A673 (cell line): Measurements from ENCODE around the gene BAIAP2L1. TPM values are rescaled to one million over a fixed set of nuclear protein-coding genes. Genes with fewer than 3 reads are reported as not detected.

ENCODE experiments used
- BruUV-seq: library from RNA; stranded (reverse); fragments of 400-500 nt; replicated peaks from 2 replicates; lab custom pipeline; 2021; lab: Mats Ljungman, UMichigan
- CTCF ChIA-PET: fragments of 300-600 bp; sonication (Branson Sonifier 250); formaldehyde crosslinking; loops from one replicate; lab custom pipeline; 2022; ENCODE audit warnings: antibody characterized with exemption; lab: Charles Lee
- POLR2A ChIA-PET: fragments of 300-600 bp; sonication (Branson Sonifier 250); formaldehyde crosslinking; loops from one replicate; lab custom pipeline; 2022; ENCODE audit warnings: antibody characterized with exemption; ENCODE audit not compliant: low non-redundant PET; lab: Charles Lee
- DNase-seq: peaks from one replicate; pipeline ENCODE4 v3.0.0-alpha.2; 2015; ENCODE audit warnings: low spot score
- H3K27ac ChIP-seq: fragments of 200-600 bp; sonication (generic); 2 replicates; pipeline ENCODE4 v1.5.1; 2016; ENCODE audit warnings: mixed run types, low read depth, mild to moderate bottlenecking, mixed read lengths, antibody characterized with exemption, low read length; ENCODE audit not compliant: poor library complexity, severe bottlenecking
- H3K27me3 ChIP-seq: fragments of 200-600 bp; sonication (generic); replicated peaks from 2 replicates; pipeline ENCODE4 v1.6.1; 2017; ENCODE audit warnings: mixed run types, low read depth, mild to moderate bottlenecking, mixed read lengths, antibody characterized with exemption, low read length; ENCODE audit not compliant: insufficient read depth, poor library complexity
- H3K36me3 ChIP-seq: fragments of 200-600 bp; sonication (generic); 2 replicates; pipeline ENCODE4 v1.6.1; 2016; ENCODE audit warnings: mixed run types, mild to moderate bottlenecking, mixed read lengths, antibody characterized with exemption, low read length; ENCODE audit not compliant: insufficient read depth, poor library complexity, severe bottlenecking
- H3K4me1 ChIP-seq: fragments of 200-600 bp; sonication (generic); 2 replicates; pipeline ENCODE4 v1.6.1; 2017; ENCODE audit warnings: mixed run types, mild to moderate bottlenecking, mixed read lengths, antibody characterized with exemption, low read length; ENCODE audit not compliant: insufficient read depth, poor library complexity, severe bottlenecking
- H3K4me3 ChIP-seq: fragments of 200-600 bp; sonication (generic); 2 replicates; pipeline ENCODE4 v1.5.1; 2016; ENCODE audit warnings: low read depth, mixed run types, mild to moderate bottlenecking, mixed read lengths, low read length; ENCODE audit not compliant: poor library complexity, severe bottlenecking
- H3K9me3 ChIP-seq: fragments of 200-600 bp; sonication (generic); 2 replicates; pipeline ENCODE4 v1.6.1; 2016; ENCODE audit warnings: mixed run types, low read depth, mild to moderate bottlenecking, mixed read lengths, antibody characterized with exemption, low read length; ENCODE audit not compliant: poor library complexity, severe bottlenecking
- CTCF ChIP-seq: fragments of 300-800, 200-600 bp; sonication (generic); conservative IDR thresholded peaks from 2 replicates; pipeline ENCODE4 v1.5.1; 2017; ENCODE audit warnings: low read depth, mild to moderate bottlenecking, antibody characterized with exemption, low read length, moderate library complexity, mixed read lengths
- EZH2 ChIP-seq: fragments of 200-600 bp; sonication (generic); IDR thresholded peaks from 2 replicates; pipeline ENCODE4 v1.6.1; 2017; ENCODE audit warnings: borderline replicate concordance, low read depth, mild to moderate bottlenecking, mixed read lengths, antibody characterized with exemption, low read length; ENCODE audit not compliant: poor library complexity, severe bottlenecking
- intact Hi-C: fragments of 100-400 bp; cut with micrococcal nuclease; formaldehyde crosslinking; loops from one replicate; pipeline ENCODE4 v1.10.0; 2022; ENCODE audit not compliant: unreplicated experiment
- total RNA-seq: library from RNA; stranded (reverse); gene quantifications from 2 replicates; pipeline ENCODE4 v1.2.3, GENCODE V29; 2021

BAIAP2L1 gene
- total RNA-seq, 1 experiment from 2014 or later, result 0.77 TPM

DNA sequence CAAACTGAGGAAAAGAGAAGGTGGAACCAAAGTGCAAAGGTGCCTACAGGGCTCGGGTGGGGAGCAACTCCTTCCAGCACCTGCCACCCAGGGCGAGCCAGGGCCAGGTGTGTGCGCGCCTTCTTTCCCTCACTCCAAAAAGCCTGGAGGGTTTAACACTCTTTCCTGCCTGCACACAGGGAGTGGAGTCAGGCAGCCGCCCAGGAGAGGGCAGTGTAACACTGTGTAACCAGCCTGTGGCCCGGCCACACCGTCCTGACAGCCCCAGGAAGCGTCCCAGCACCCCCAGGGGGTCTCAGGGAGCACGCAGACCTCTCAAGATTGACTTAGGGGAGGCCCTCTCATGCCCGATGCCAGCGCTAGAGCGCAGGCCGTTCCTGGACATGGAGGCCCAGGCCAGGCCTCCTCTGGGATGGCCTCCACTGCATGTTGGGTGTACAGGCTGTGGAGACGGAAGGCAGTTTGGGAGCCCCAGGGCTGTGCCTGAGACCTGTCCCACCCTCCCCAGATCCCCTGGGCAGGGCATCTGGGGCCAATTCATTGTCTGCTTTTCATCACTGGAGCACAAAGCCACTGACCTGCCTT, 106.0 kb downstream of the BAIAP2L1 start:
- peak; percentile 72 for DNase-seq
- TF ChIP-seq CTCF (peak; percentile 79), EZH2 (no peak)
- ChIA-PET POLR2A (no interaction called here), CTCF (no interaction called here)
- Histone ChIP-seq H3K4me3 (no peak overlapping the region), H3K4me1 (peaks cover 9% of the 10 kb centered on the region), H3K27ac (no peak overlapping the region), H3K36me3 (peaks cover 9% of the 10 kb centered on the region), H3K27me3 (no peaks in the 10 kb centered on the region), H3K9me3 (no peaks in the 10 kb centered on the region)
- intact Hi-C loops, result loop anchor here (1.0 to 10.0 kb wide), 3 partner anchors 106 to 547 kb away; partner anchors contain the start of gene BAIAP2L1
- no TSS peak for BruUV-seq

GRCh38 chr7:98294326-98294725, 106.6 kb downstream of the BAIAP2L1 start:
- intact Hi-C loops, result loop anchor here (1.0 to 10.0 kb wide), 2 partner anchors 107 to 450 kb away; partner anchors contain the start of gene BAIAP2L1
- H3K27ac ChIP-seq, result no peak overlapping the region
- BruUV-seq, result no TSS peak

GRCh38 chr7:98293746-98294145, 107.1 kb downstream of the BAIAP2L1 start:
- ChIA-PET CTCF (no interaction called here), POLR2A (no interaction called here)
- TF ChIP-seq EZH2 (no peak), CTCF (no peak)
- no peaks in the 10 kb centered on the region for H3K27me3 ChIP-seq
- peaks cover 9% of the 10 kb centered on the region for H3K4me1 ChIP-seq
- H3K4me3 ChIP-seq, result no peak overlapping the region
- no peak for DNase-seq
- H3K36me3 ChIP-seq, result peaks cover 9% of the 10 kb centered on the region
- H3K9me3 ChIP-seq, result no peaks in the 10 kb centered on the region
- intact Hi-C loops, result loop anchor here (1.0 to 10.0 kb wide), 2 partner anchors 108 to 451 kb away; partner anchors contain the start of gene BAIAP2L1
- no peak overlapping the region for H3K27ac ChIP-seq
- no TSS peak for BruUV-seq

More at GRCh38 chr7:98294326-98294725, 106.6 kb downstream of the BAIAP2L1 start:
- H3K9me3 ChIP-seq, result no peaks in the 10 kb centered on the region
- peaks cover 9% of the 10 kb centered on the region for H3K4me1 ChIP-seq
- H3K4me3 ChIP-seq, result no peak overlapping the region
- no peak for DNase-seq
- POLR2A ChIA-PET, result no interaction called here
- H3K36me3 ChIP-seq, result peaks cover 9% of the 10 kb centered on the region
- TF ChIP-seq CTCF, result no peak
- TF ChIP-seq EZH2, result no peak
- H3K27me3 ChIP-seq, result no peaks in the 10 kb centered on the region
- CTCF ChIA-PET, result no interaction called here
